ENCODE results near the gene LRRTM4. TPM values are rescaled to one million over a fixed set of nuclear protein-coding genes. Genes with fewer than 3 reads are reported as not detected.
A peak's percentile ranks its signal among the peaks of the same experiment; 100 is the strongest.
"Not testable (repeated sequence)": the region's sequence is repeated elsewhere in the genome, so short reads cannot be mapped to it uniquely, and the experiment has no call there.

LRRTM4 gene
- total and polyA plus RNA-seq, 2 experiments from 2014 or later, result not detected

- Histone ChIP-seq H3K27me3 (replicated peaks; ENCODE audit: insufficient read depth) (no peaks in the 10 kb centered on the region), H4K20me1 (ENCODE audit: insufficient read depth) (no peaks in the 10 kb centered on the region), H3K79me2 (ENCODE audit: insufficient read depth) (no peaks in the 10 kb centered on the region), H3K36me3 (ENCODE audit: low read depth) (no peaks in the 10 kb centered on the region), H3K4me3 (no peak overlapping the region), H3K9me3 (ENCODE audit: low read depth) (no peaks in the 10 kb centered on the region), H3F3A (ENCODE audit: insufficient read depth) (no peaks in the 10 kb centered on the region), H3K9ac (no peak overlapping the region), H3K4me2 (ENCODE audit: unreplicated experiment) (no peak overlapping the region), H2AFZ (no peak overlapping the region), H3K4me1 (ENCODE audit: insufficient read depth) (no peaks in the 10 kb centered on the region), H3K27ac (no peak overlapping the region), H3K9me2 (ENCODE audit: insufficient read depth) (no peaks in the 10 kb centered on the region)
- in situ Hi-C loops (cut with MboI), result no loop called here
- WGBS, 2 experiments (ENCODE audit: low coverage in 1 of 2, low lambda C conversion rate in 2 of 2, missing lambda C conversion rate in 2 of 2), result 4% methylated on average over 3 of the region's 3 CpGs
- no peak for DNase-seq
- TF ChIP-seq EZH2phosphoT487 (IDR thresholded peaks at IDR 0.05; ENCODE audit: insufficient read depth, low read depth) (no peak), EZH2 (IDR thresholded peaks at IDR 0.05; ENCODE audit: insufficient read depth, poor library complexity, severe bottlenecking) (no peak)
These were observed 801.0 kb downstream of the LRRTM4 start for GRCh38 chr2:76721226-76721625.

- 27 to 35% methylated on average over 3 of the region's 3 CpGs for WGBS, 2 experiments (ENCODE audit: low coverage in 1 of 2, low lambda C conversion rate in 2 of 2, missing lambda C conversion rate in 2 of 2)
- Histone ChIP-seq H3K27me3 (replicated peaks; ENCODE audit: insufficient read depth) (no peaks in the 10 kb centered on the region), H3K4me1 (ENCODE audit: insufficient read depth) (no peaks in the 10 kb centered on the region), H3K4me2 (ENCODE audit: unreplicated experiment) (no peak overlapping the region), H3K9me3 (ENCODE audit: low read depth) (no peaks in the 10 kb centered on the region), H4K20me1 (ENCODE audit: insufficient read depth) (no peaks in the 10 kb centered on the region), H3K9ac (no peak overlapping the region), H3K4me3 (no peak overlapping the region), H3K27ac (no peak overlapping the region), H2AFZ (no peak overlapping the region), H3K36me3 (ENCODE audit: low read depth) (no peaks in the 10 kb centered on the region), H3F3A (ENCODE audit: insufficient read depth) (no peaks in the 10 kb centered on the region), H3K9me2 (ENCODE audit: insufficient read depth) (no peaks in the 10 kb centered on the region), H3K79me2 (ENCODE audit: insufficient read depth) (no peaks in the 10 kb centered on the region)
- TF ChIP-seq EZH2phosphoT487 (IDR thresholded peaks at IDR 0.05; ENCODE audit: insufficient read depth, low read depth) (no peak), EZH2 (IDR thresholded peaks at IDR 0.05; ENCODE audit: insufficient read depth, poor library complexity, severe bottlenecking) (no peak)
- no peak for DNase-seq
- in situ Hi-C loops (cut with MboI), result no loop called here
These were observed 808.9 kb downstream of the LRRTM4 start for GRCh38 chr2:76713312-76713711.

- in situ Hi-C loops (cut with MboI), result no loop called here
These were observed 810.7 kb downstream of the LRRTM4 start for GRCh38 chr2:76711490-76711889.

GRCh38 chr2:76700894-76701293 is 821.3 kb downstream of the LRRTM4 start:
- H3K4me3 ChIP-seq, result no peak overlapping the region
- no peaks in the 10 kb centered on the region for H3F3A ChIP-seq (ENCODE audit: insufficient read depth)
- no peak overlapping the region for H2AFZ ChIP-seq
- no peaks in the 10 kb centered on the region for H3K4me1 ChIP-seq (ENCODE audit: insufficient read depth)
- no peaks in the 10 kb centered on the region for H3K79me2 ChIP-seq (ENCODE audit: insufficient read depth)
- H3K9ac ChIP-seq, result no peak overlapping the region
- TF ChIP-seq EZH2 (IDR thresholded peaks at IDR 0.05; ENCODE audit: insufficient read depth, poor library complexity, severe bottlenecking) (no peak), EZH2phosphoT487 (IDR thresholded peaks at IDR 0.05; ENCODE audit: insufficient read depth, low read depth) (no peak)
- H3K9me3 ChIP-seq (ENCODE audit: low read depth), result no peaks in the 10 kb centered on the region
- in situ Hi-C loops (cut with MboI), result no loop called here
- H3K27ac ChIP-seq, result no peak overlapping the region
- H3K27me3 ChIP-seq (replicated peaks; ENCODE audit: insufficient read depth), result no peaks in the 10 kb centered on the region
- DNase-seq, result no peak
- H4K20me1 ChIP-seq (ENCODE audit: insufficient read depth), result no peaks in the 10 kb centered on the region
- no peaks in the 10 kb centered on the region for H3K9me2 ChIP-seq (ENCODE audit: insufficient read depth)
- H3K4me2 ChIP-seq (ENCODE audit: unreplicated experiment), result no peak overlapping the region
- 24 to 34% methylated on average over 6 of the region's 6 CpGs for WGBS, 2 experiments (ENCODE audit: low coverage in 1 of 2, low lambda C conversion rate in 2 of 2, missing lambda C conversion rate in 2 of 2)
- no peaks in the 10 kb centered on the region for H3K36me3 ChIP-seq (ENCODE audit: low read depth)

More at GRCh38 chr2:76711490-76711889, 810.7 kb downstream of the LRRTM4 start:
- H3K9me2 ChIP-seq (ENCODE audit: insufficient read depth), result no peaks in the 10 kb centered on the region
- H3K27ac ChIP-seq, result no peak overlapping the region
- H3K79me2 ChIP-seq (ENCODE audit: insufficient read depth), result no peaks in the 10 kb centered on the region
- no peaks in the 10 kb centered on the region for H4K20me1 ChIP-seq (ENCODE audit: insufficient read depth)
- no peaks in the 10 kb centered on the region for H3K27me3 ChIP-seq (replicated peaks; ENCODE audit: insufficient read depth)
- WGBS, 2 experiments (ENCODE audit: low coverage in 1 of 2, low lambda C conversion rate in 2 of 2, missing lambda C conversion rate in 2 of 2), result 2 to 5% methylated on average over 2 of the region's 2 CpGs
- no peak overlapping the region for H2AFZ ChIP-seq
- H3K9me3 ChIP-seq (ENCODE audit: low read depth), result no peaks in the 10 kb centered on the region
- H3F3A ChIP-seq (ENCODE audit: insufficient read depth), result no peaks in the 10 kb centered on the region
- no peaks in the 10 kb centered on the region for H3K36me3 ChIP-seq (ENCODE audit: low read depth)
- H3K4me1 ChIP-seq (ENCODE audit: insufficient read depth), result no peaks in the 10 kb centered on the region
- TF ChIP-seq EZH2 (IDR thresholded peaks at IDR 0.05; ENCODE audit: insufficient read depth, poor library complexity, severe bottlenecking) (no peak), EZH2phosphoT487 (IDR thresholded peaks at IDR 0.05; ENCODE audit: insufficient read depth, low read depth) (no peak)
- H3K4me3 ChIP-seq, result no peak overlapping the region
- H3K4me2 ChIP-seq (ENCODE audit: unreplicated experiment), result no peak overlapping the region
- DNase-seq, result no peak
- H3K9ac ChIP-seq, result no peak overlapping the region

- H3K9me3 ChIP-seq (ENCODE audit: low read depth); DNase-seq; H3K27ac ChIP-seq; H3K4me3 ChIP-seq; H2AFZ ChIP-seq; H3K4me2 ChIP-seq (ENCODE audit: unreplicated experiment); H3K36me3 ChIP-seq (ENCODE audit: low read depth); H3K9ac ChIP-seq; H3K27me3 ChIP-seq (replicated peaks; ENCODE audit: insufficient read depth); H4K20me1 ChIP-seq (ENCODE audit: insufficient read depth); H3K4me1 ChIP-seq (ENCODE audit: insufficient read depth); H3K79me2 ChIP-seq (ENCODE audit: insufficient read depth); in situ Hi-C loops (cut with MboI); H3F3A ChIP-seq (ENCODE audit: insufficient read depth); H3K9me2 ChIP-seq (ENCODE audit: insufficient read depth): not testable (repeated sequence)
- 59 to 60% methylated on average over 30 to 33 of the region's 33 CpGs for WGBS, 2 experiments (ENCODE audit: low coverage in 1 of 2, low lambda C conversion rate in 2 of 2, missing lambda C conversion rate in 2 of 2)
These were observed 824.0 kb downstream of the LRRTM4 start for GRCh38 chr2:76697998-76698713.

Small RNA genes lying within 50 kb of the gene (small RNA-seq; reads per million reads assigned to genes)
- gene RNA5SP98 (ENCODE audit: low read depth, low replicate concordance), result 0.87 reads per million, percentile 35 among the genes with 10 or more reads in this experiment

Measured in GM23248 (cell line).